Tibial artery (tissue), 4 donors: ENCODE results near the gene KYAT1.
A peak's percentile ranks its signal among the peaks of the same experiment; 100 is the strongest.

ENCODE experiments used
- DNase-seq, 2 donors: peaks; one replicate each; pipeline ENCODE4 v3.0.0-alpha.2; 2019
- H3K27ac ChIP-seq, 2 donors: fragments of 200-600 bp; sonication (generic) in 1 of 2; 1 replicate in 1 of 2; 2 replicates in 1 of 2; pipeline ENCODE4 v1.5.1; 2018 to 2019; ENCODE audit warnings: mild to moderate bottlenecking in 1 of 2
- H3K27me3 ChIP-seq, 2 donors: fragments of 200-600 bp; sonication (generic) in 1 of 2; one replicate each; pipeline versions ENCODE4 v1.5.1 to v1.6.0; 2016 to 2019
- H3K36me3 ChIP-seq, 3 donors: fragments of 200-600 bp; sonication (generic) in 2 of 3; one replicate each; pipeline ENCODE4 v1.5.1; 2016 to 2019; ENCODE audit warnings: mild to moderate bottlenecking in 2 of 3
- H3K4me1 ChIP-seq, 4 donors: fragments of 200-600 bp; sonication (generic) in 2 of 4; 1 replicate in 3 of 4; 2 replicates in 1 of 4; pipeline ENCODE4 v1.5.1; 2016 to 2019
- H3K4me3 ChIP-seq, 2 donors: fragments of 200-600 bp; sonication (generic) in 1 of 2; 1 replicate in 1 of 2; 2 replicates in 1 of 2; pipeline ENCODE4 v1.5.1; 2018 to 2019; ENCODE audit warnings: mild to moderate bottlenecking in 2 of 2
- H3K9me3 ChIP-seq, 3 donors: fragments of 200-600 bp; sonication (generic) in 1 of 3; one replicate each; pipeline ENCODE4 v1.5.1; 2016 to 2019
- CTCF ChIP-seq, 2 experiments: fragments of 200-600 bp in 1 of 2; fragments of 450-650 bp in 1 of 2; IDR thresholded peaks; one replicate each; pipeline ENCODE4 v1.5.1; 2017 to 2019; ENCODE audit warnings: antibody characterized with exemption in 2 of 2, mild to moderate bottlenecking in 1 of 2, moderate library complexity in 1 of 2
- intact Hi-C: fragments of 100-400 bp; cut with DNase I; formaldehyde crosslinking; loops from one replicate; pipeline ENCODE4 v1.15.0; 2023; ENCODE audit warnings: low total_unique reads

The KYAT1 gene

GRCh38 chr9:128912270-128912853 lies 30.6 kb upstream of the KYAT1 start:
- H3K27me3 ChIP-seq: no peaks in the 10 kb centered on the region
- peaks cover 19 to 85% (median 84%) of the 10 kb centered on the region in 4 donors for H3K4me1 ChIP-seq
- H3K36me3 ChIP-seq: peaks cover 41 to 57% (median 53%) of the 10 kb centered on the region in 3 donors
- intact Hi-C loops: no loop called here
- no peaks in the 10 kb centered on the region for H3K9me3 ChIP-seq
- DNase-seq: no peak
- H3K4me3 ChIP-seq: peak overlapping the region in 1 of 2 donors; percentile 4
- TF ChIP-seq CTCF (IDR thresholded peaks at IDR 0.05): no peak
- peak overlapping the region; percentile 91 to 95 for H3K27ac ChIP-seq

GRCh38 chr9:128911529-128912035 lies 29.8 kb upstream of the KYAT1 start:
- no peak for TF ChIP-seq CTCF (IDR thresholded peaks at IDR 0.05)
- intact Hi-C loops: no loop called here
- H3K27me3 ChIP-seq: no peaks in the 10 kb centered on the region
- peaks cover 46 to 60% (median 58%) of the 10 kb centered on the region in 3 donors for H3K36me3 ChIP-seq
- peak; percentile 66 to 89 for DNase-seq
- peak overlapping the region in 1 of 2 donors; percentile 4 for H3K4me3 ChIP-seq
- H3K4me1 ChIP-seq: peaks cover 17 to 82% (median 77%) of the 10 kb centered on the region in 4 donors
- H3K27ac ChIP-seq: peak overlapping the region; percentile 91 to 95
- H3K9me3 ChIP-seq: no peaks in the 10 kb centered on the region

GRCh38 chr9:128910906-128911305 lies 29.2 kb upstream of the KYAT1 start:
- DNase-seq: no peak
- Histone ChIP-seq H3K4me1 (peaks cover 11 to 77% (median 72%) of the 10 kb centered on the region in 4 donors), H3K4me3 (no peak overlapping the region)

GRCh38 chr9:128909859-128910258 lies 28.1 kb upstream of the KYAT1 start:
- Histone ChIP-seq H3K36me3 (peaks cover 38 to 52% (median 48%) of the 10 kb centered on the region in 3 donors), H3K4me1 (peaks cover 6 to 71% (median 63%) of the 10 kb centered on the region in 4 donors), H3K27ac (peak overlapping the region; percentile 91 to 95), H3K27me3 (no peaks in the 10 kb centered on the region), H3K4me3 (no peak overlapping the region), H3K9me3 (no peaks in the 10 kb centered on the region)
- no peak for TF ChIP-seq CTCF (IDR thresholded peaks at IDR 0.05)
- DNase-seq: no peak
- intact Hi-C loops: no loop called here

More at GRCh38 chr9:128910906-128911305, 29.2 kb upstream of the KYAT1 start:
- intact Hi-C loops: no loop called here
- Histone ChIP-seq H3K36me3 (peaks cover 39 to 57% (median 53%) of the 10 kb centered on the region in 3 donors), H3K27me3 (no peaks in the 10 kb centered on the region), H3K9me3 (no peaks in the 10 kb centered on the region), H3K27ac (peak overlapping the region; percentile 91 to 95)
- TF ChIP-seq CTCF (IDR thresholded peaks at IDR 0.05): no peak

GRCh38 chr9:128908372-128908771 lies 26.6 kb upstream of the KYAT1 start:
- no peak for DNase-seq
- Histone ChIP-seq H3K4me1 (peaks cover 0 to 70% (median 59%) of the 10 kb centered on the region in 4 donors), H3K4me3 (no peak overlapping the region), H3K27me3 (no peaks in the 10 kb centered on the region), H3K27ac (no peak overlapping the region), H3K9me3 (no peaks in the 10 kb centered on the region), H3K36me3 (peaks cover 38 to 46% (median 46%) of the 10 kb centered on the region in 3 donors)
- no peak for TF ChIP-seq CTCF (IDR thresholded peaks at IDR 0.05)
- intact Hi-C loops: no loop called here
